HK-2 (cell line): ENCODE results near the gene ZBTB24.
A peak's percentile ranks its signal among the peaks of the same experiment; 100 is the strongest.

Experiments used
- DNase-seq: peaks from one replicate; pipeline ENCODE4 v3.0.0-alpha.2; 2018; ENCODE audit not compliant: unreplicated experiment

ZBTB24 gene

GRCh38 chr6:109451376-109451775, 31.6 kb downstream of the ZBTB24 start:
- DNase-seq = no peak

- DNase-seq = no peak
These were observed 32.2 kb downstream of the ZBTB24 start for GRCh38 chr6:109450801-109451200.

GRCh38 chr6:109449795-109450673, 33.0 kb downstream of the ZBTB24 start:
- DNase-seq = no peak

GRCh38 chr6:109449064-109449794, 33.8 kb downstream of the ZBTB24 start:
- no peak for DNase-seq

GRCh38 chr6:109448615-109449014, 34.4 kb downstream of the ZBTB24 start:
- no peak for DNase-seq

- DNase-seq = peak; percentile 35
These were observed 35.0 kb downstream of the ZBTB24 start for GRCh38 chr6:109447878-109448555.

- no peak for DNase-seq
These were observed 35.9 kb downstream of the ZBTB24 start for GRCh38 chr6:109447087-109447486.

GRCh38 chr6:109446541-109446940, 36.5 kb downstream of the ZBTB24 start:
- no peak for DNase-seq

- no peak for DNase-seq
These were observed 36.9 kb downstream of the ZBTB24 start for GRCh38 chr6:109446072-109446471.

GRCh38 chr6:109445382-109445781, 37.6 kb downstream of the ZBTB24 start:
- DNase-seq = no peak

GRCh38 chr6:109443425-109443950, 39.5 kb downstream of the ZBTB24 start:
- no peak for DNase-seq

- DNase-seq = no peak
These were observed 40.6 kb downstream of the ZBTB24 start for GRCh38 chr6:109442393-109442924.

GRCh38 chr6:109441069-109441816, 41.8 kb downstream of the ZBTB24 start:
- DNase-seq = peak; percentile 64

GRCh38 chr6:109440331-109441068, 42.5 kb downstream of the ZBTB24 start, which contains the start of the genes PPIL6 and SMPD2:
Gene PPIL6 (minus strand): TSS chr6:109440628. CDS start chr6:109440590, 38 bp downstream.
Gene SMPD2 (plus strand): TSS chr6:109440724. CDS start chr6:109441122, 398 bp downstream.
- peak; percentile 90 for DNase-seq

GRCh38 chr6:109436041-109436440, 47.0 kb downstream of the ZBTB24 start:
- DNase-seq = no peak

GRCh38 chr6:109434456-109434855, 48.6 kb downstream of the ZBTB24 start:
- DNase-seq = no peak

GRCh38 chr6:109429496-109429895, 53.5 kb downstream of the ZBTB24 start:
- no peak for DNase-seq

- no peak for DNase-seq
These were observed 54.0 kb downstream of the ZBTB24 start for GRCh38 chr6:109428889-109429477.

GRCh38 chr6:109424946-109425345, 58.1 kb downstream of the ZBTB24 start:
- DNase-seq = no peak

GRCh38 chr6:109421184-109421583, 61.8 kb downstream of the ZBTB24 start:
- DNase-seq = no peak
